GM19023 (cell line): ENCODE data around the gene THNSL1.
"Not testable (repeated sequence)": the region's sequence is repeated elsewhere in the genome, so short reads cannot be mapped to it uniquely, and the experiment has no call there.

Experiments used
- ATAC-seq: cut with Tn5 transposase; IDR thresholded peaks from one replicate; pipeline ENCODE4 v1.9.1; 2021; ENCODE audit warnings: mild to moderate bottlenecking, moderate library complexity; ENCODE audit not compliant: unreplicated experiment

Gene THNSL1

DNA sequence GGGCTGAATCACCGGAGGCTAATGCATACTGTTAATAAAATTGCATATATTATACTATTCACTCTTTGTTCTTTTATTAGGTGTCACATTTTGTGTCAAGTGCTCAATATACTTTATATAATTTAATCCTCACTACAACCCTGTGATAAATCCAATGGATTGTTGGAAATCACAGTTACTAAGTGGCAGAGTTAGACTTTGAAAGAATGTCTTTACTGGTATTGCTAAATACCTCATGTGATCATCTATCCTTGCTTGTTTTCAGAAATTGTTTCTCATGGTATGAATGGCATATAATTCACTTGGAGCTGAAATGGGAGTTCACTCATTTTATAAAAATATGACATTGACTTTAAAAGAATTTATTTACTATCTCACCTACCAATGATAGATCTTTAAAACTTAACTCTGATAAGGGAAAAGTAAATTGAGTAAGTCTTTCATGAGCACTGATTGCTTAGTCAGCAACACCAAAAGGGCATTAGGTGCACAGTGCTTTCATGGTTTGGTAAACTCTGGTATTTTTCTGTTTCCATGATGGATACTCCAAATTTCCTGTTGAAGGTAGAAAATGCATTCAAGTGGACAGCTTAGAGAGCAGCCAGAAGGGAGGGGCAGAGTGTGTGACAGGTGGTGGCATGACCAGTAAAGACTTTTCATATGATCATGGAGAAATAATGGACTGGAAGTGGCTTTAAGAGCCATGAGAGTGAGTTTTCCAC lies 23.0 kb upstream of the THNSL1 start:
- no peak for ATAC-seq

DNA sequence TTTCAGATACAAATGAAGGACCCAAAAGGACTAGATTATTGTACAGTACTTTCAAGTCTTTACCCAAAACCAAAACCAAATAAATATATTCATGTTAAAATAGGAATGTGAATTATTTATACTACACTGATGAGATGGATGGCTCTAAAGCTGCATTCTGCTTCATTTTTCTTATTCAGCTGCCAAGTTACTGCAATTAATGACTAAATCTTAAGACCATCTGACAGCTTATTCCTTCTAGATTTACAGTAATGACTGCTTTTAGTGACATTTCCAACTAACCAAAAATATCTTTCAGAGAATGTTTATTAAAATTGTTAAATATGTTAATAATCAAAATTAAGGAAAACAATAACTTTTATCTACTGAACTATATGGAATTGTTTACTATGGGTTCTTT lies 21.3 kb upstream of the THNSL1 start:
- ATAC-seq: no peak

DNA sequence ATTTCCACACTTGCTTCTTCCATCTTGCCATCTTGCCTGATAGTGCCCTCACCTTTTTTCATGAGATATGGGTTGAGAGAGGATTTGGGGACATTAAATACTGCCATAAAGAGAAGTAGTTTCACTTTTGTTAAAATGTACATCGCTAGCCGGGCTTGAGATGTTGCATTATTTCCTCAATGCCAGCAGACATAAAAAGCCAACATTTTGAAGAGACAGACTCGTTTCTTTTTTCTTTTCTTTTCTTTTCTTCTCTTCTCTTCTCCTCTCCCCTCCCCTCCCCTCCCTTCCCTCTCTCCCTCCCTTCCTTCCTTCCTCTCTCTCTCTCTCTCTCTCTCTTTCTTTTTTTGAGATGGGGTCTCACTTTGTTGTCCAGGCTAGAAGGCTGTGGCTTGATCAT lies 18.4 kb upstream of the THNSL1 start:
- ATAC-seq: no peak

DNA sequence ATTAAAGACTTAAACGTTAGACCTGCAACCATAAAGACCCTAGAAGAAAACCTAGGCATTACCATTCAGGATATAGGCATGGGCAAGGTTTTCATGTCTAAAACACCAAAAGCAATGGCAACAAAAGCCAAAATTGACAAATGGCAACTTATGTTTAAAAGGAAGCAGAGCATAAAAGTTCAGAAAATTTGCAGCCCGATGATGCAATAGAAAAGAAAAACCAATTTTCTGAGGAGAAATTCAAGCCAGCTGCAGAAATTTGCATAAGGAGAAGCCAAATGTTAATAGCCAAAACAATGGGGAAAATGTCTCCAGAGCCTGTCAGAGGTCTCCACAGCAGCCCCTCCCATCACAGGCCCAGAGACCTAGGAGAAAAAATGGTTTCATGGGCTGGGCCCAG lies 4.8 kb upstream of the THNSL1 start:
- not testable (repeated sequence) for ATAC-seq

DNA sequence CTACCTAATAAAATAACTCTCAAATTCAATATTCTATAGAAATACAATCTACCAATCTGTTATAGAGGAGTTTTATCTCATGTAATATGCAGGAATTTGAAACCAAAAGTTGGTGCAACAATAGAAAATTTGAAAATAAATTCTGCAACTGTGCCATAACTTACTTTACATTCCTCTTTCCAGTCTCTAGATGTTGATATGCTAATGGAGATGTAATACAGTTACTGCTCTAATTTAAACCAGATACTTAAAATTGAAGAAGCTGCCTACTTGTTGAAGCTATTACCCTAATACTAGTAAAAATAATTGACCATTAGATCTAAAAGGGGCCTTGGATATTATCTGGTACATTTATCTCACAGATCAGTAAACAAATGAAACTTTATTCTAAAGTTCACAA lies 1.8 kb upstream of the THNSL1 start:
- ATAC-seq: no peak

DNA sequence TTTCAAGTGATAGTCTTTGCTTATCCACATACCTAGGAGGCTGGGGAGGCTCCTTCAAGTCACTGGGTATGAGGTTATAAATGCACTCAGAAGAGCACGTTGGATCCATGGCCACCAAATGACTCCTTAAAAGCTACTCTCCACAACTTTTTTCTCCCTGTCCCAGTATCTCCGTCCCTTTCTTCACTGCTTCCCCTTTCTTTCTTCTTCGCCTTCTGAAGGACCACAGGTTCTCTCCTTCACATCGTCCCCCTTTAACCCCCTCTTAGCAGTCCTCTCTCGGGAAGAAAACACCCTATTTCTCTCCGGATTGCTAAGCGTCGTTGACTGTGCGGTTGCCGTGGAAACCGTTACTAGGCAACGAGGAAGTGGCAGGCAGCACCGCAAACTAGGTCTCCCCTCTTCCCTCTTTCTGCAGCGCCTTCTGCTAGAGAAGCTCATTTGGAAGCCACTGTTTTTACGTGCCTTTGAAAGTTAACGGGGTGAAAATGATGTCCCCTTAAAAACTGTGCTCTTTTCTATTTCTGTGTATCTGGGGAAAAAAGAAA lies 510 bp upstream of the THNSL1 start, which contains the start of gene ENKUR:
ENKUR (minus strand) TSS at position 331 of the 548 bp plus-strand sequence; CDS start at position 109, 222 bp downstream.
- peak; percentile 62 for ATAC-seq

DNA sequence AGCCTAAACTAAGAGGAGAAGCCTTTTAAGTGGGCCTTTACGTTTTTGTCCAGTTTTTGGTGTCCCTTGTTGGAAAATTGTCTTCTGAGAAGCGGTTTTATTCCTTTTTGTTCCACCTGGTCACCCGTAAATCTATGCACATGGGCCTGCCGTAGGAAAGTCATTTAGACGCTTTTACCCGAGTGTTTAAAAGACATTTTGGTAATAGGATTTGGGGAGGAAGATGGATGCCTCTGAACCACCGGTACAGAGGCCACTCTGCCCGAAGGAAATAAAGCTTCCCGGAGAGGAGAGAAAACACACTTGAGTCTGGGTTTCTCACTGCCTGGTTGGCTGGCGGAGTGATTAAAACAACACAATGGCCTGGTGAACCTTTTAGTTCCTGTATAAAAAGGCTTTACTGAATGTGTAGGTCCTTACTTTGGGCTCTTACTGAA lies 760 bp downstream of the THNSL1 start:
- peak; percentile 3 for ATAC-seq

DNA sequence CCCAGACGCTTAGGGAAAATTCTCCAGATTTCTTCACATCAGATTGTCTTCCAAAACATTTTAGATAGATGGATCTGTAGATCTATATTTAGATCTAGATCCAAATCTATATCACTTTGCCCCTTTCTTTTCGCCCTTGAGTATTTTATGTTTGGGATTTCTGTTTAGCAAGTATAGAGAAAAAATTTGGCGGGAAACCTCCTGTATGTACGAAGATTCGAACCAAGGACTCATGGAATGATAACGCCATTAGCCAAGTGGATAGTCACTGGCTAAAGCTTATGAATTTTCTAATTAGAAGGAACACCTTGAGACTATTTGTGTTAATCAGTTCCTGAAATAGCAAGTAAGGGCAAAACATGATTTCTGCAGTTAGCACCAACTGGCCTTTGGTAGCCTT lies 1.2 kb downstream of the THNSL1 start:
- no peak for ATAC-seq

DNA sequence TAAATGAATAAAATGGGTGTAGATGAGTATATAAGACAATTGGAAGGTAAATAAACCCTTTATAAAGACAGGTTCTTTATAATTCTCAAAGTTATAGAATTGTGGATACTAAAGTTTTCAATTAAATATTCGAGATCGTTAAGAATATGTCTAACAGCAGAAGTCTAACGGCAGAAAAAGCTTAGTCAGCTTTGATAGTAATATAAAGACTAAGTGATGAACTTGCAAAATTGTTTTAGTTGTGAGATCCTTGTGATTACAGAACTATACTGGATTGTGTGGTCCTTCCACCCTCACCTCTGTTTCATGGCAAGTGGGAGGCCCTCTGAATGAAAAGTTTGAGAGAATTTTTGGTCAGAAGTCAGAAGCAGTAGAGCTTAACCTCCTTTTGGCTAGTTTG lies 2.3 kb downstream of the THNSL1 start:
- ATAC-seq: no peak

DNA sequence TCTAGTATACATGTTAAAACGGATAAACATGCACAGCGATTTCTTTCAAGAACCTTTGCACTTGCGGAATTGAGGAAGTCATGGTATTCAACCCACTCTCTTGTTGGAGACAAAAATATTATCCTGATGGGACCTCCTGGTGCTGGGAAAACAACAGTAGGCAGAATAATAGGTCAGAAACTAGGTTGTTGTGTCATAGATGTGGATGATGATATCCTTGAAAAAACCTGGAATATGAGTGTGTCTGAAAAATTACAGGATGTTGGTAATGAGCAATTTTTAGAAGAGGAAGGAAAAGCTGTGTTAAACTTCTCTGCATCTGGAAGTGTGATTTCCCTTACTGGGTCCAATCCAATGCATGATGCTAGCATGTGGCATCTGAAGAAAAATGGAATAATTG lies 6.9 kb downstream of the THNSL1 start:
- no peak for ATAC-seq

DNA sequence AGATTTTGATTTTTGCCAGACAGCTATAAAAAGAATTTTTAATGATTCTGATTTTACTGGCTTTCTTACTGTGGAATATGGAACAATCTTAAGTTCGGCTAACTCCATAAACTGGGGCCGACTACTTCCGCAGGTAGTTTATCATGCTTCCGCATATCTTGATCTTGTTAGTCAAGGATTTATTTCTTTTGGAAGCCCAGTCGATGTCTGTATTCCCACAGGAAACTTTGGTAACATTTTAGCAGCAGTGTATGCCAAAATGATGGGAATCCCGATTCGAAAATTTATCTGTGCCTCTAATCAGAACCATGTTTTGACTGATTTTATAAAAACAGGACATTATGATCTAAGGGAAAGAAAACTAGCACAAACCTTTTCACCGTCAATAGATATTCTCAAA lies 8.1 kb downstream of the THNSL1 start:
- no peak for ATAC-seq

DNA sequence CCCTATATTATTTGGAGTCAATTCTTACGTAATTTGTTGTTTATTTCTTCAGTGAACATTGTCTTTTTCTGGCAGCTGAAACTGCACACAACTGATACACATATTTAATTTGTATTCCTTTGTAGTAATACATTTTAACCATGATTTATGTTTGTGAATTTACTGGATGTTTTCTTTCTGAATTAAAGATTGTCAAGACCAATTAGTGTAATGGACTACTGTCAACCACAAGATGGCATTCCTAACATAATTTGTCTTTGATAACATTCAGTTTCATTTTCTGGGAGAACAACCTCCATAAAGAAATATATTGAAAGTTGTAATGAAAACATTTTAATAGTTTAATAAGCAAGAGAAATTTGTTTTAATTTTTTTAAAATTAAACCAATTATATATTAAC lies 10.1 kb downstream of the THNSL1 start:
- ATAC-seq: no peak

DNA sequence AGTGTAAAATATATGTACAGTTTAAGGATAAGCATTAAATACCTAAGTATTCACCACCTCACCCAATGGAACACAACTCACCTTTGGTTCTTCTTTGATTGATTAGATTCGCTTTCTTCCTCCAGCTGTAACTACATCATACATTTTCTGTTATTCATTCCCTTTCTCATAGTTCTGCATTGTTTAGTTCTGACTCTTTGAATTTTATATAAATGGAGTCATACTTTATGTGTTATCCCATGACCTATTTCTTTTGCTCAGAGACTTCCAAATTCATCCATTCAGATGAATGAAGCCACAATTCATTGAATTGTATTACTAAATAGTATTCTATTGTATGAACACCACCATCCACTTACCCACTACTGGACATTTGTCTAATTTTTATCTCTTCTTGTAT lies 12.3 kb downstream of the THNSL1 start:
- no peak for ATAC-seq

DNA sequence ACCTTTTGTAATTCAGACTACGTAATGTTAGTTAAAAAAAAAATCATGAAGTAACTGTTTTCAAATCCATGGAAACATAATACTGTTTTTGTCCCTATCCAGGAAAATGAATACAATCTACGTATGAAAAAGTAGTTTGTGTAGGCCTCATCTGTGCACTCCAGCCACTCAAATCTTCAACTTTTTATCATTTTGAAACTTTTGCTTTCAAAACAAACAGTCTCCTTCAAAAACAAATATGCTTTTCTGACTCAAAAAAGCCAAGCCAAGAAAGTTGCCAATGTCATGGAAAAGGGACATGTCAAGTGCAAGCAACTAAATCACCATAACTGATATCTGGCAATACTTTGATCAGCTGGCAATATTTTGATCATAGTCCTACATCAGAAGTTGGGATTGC lies 13.1 kb downstream of the THNSL1 start:
- no peak for ATAC-seq

DNA sequence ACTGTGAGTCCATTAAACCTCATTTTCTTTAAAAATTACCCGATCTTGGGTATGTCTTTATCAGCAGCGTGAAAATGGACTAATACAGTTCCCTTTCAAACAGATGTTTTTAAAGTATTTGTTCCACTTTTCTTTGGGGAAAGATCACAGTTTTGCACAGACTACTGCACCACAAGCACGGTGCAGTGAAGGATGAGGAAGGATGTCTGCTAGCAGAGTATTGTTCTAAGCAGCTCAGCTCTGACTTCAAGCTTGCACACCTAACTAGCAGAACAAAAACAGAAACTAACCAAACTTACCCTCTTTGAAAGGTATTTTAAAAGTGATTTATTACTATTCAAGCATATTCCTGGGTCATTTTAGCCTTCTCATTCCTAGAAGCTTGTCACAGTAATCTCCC lies 20.0 kb downstream of the THNSL1 start:
- ATAC-seq: no peak

DNA sequence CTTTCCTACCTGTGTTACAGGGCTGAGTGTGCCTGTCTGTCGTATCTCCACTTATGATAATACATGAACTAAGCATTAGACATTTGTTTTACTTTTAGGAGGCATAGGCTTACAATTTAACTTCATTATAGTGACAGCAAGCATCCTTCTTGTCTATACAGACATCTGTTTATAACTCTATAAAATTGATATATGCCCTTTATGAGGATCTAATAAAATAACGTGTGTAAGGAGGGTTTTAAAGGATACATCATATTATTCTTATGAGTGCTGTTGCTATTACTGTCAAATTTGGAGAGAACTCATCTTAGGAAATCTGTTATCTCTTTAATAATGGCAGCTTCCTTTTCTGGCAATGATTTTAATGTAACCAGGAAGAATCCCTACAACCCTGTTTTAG lies 21.9 kb downstream of the THNSL1 start:
- no peak for ATAC-seq

DNA sequence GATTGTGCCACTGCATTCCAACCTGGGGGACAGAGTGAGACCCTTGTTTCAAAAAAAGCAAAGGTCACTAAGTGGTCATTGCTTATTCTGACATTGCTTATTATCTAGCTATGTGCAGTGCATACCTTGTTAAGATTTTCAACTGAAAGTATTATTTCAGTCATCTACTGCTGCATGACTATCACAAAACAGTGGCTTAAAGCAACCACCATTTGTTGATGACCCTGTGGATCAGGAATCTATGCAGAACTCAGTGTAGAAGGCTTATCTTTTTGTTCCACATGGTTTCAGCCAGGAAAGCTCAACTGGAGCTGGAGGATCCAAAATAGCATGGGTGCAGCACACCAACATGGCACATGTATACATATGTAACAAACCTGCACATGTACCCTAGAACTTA lies 23.1 kb downstream of the THNSL1 start:
- no peak for ATAC-seq

DNA sequence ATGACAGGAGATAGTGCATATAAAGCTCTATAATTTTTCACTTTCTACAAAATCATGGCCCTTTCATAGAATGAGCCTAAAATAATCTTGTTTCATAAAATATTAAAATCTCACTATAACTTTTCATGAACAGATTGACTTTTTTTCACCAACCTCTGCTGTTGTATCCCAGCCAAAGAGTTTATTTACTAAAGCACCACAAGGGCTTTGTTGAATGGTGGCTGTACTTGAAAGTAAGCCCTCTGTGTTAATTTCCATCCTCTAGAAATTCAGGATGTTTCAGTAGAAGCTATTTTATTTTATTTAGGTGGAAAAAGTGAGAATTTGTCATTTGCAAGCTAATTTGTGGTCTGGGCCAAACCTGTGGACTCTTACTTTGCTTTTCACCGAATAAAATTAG lies 30.2 kb downstream of the THNSL1 start:
- no peak for ATAC-seq

DNA sequence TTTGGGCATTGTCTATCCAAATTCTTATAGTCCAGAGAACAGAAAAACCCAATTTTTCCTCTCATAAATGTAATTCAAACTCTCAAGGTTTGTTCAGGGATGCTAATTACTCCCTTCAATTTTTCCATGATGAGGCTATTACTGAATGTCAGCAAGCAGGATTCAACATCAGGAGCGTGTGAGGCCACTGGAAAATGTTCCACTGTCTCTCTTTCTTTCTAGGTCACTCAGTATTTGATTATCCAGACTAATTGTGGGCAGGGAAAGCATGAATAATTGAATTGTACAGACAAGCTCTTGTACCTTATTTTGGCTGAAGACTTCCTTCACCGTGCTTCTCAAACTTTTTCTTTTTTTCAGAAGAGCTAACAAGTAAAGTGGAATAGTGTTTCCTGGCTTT lies 30.7 kb downstream of the THNSL1 start:
- no peak for ATAC-seq

DNA sequence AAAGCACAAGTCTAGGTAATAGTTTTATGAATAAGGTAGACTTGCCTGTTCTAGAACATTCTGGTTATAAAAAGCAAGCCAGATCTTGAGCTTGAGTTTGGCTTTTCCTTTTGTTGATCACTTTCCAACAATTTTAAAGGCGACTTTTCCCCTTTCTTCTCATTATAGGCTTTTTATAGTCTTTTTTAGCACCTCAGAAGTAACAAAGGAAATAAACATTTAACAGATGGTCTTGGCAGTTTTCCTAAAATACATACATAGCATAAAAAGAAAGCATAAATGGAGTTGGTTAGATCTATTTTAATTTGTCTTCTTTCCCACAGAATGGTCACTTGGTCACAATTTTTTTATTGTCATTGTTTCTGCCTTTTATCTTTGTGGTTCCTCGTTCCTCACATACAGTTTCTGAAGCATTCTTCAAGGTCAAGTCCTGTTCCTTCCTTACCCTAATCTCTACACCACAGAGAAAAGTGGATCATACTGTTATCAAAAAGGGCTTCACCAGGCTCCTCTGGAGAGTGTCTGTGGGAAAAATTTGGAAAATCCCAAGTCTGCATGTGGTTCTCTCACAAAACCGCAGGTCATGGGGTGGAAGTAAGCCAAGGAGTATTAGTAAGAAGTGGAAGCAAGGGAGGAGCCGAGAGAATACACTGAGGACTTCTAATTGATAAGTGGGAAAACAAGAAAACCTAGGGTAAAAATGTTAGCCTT lies 31.3 kb downstream of the THNSL1 start:
- no peak for ATAC-seq

DNA sequence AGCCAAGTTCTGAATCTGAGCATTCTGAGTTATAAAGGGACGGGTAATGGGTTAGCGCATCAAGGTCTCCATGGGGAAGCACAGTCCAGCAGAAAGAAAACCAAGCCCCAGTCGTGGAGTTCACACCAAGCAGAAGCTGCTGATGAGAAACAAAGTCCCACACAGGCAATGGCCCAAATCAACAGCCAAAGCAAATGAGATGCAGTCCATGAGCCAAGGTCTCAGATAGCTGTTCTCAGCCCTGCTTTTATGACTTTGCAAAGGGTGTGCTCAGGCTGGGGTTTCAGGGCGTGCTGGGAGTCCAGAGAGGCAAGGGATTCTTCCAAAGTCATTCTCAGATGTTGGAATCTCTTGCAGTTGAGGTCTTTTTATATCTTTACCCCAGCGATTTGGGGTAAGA lies 32.0 kb downstream of the THNSL1 start:
- no peak for ATAC-seq

DNA sequence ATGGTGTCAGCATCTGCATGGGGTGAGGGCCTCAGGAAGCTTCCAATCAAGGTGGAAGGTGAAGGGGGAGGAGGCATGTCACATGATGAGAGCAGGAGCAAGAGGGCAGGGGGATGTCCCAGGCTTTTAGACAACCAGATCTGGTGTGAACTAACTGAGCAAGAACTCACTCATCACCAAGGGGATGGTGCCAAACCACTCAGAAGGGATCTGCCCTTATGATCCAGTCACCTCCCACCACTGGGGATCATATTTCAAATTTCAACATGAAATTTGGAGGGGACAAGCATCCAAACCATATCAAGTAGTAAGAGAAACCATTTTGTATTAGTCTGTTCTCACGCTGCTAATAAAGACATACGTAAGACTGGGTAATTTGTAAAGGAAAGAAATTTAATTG lies 33.6 kb downstream of the THNSL1 start:
- no peak for ATAC-seq
